ENCODE measurements around the gene PSMC5.
"Not testable (repeated sequence)": the region's sequence is repeated elsewhere in the genome, so short reads cannot be mapped to it uniquely, and the experiment has no call there.

Gene PSMC5

GRCh38 chr17:63871646-63872365 is 44.6 kb downstream of the PSMC5 start:
- DNase-seq (ENCODE audit: low read depth), result not testable (repeated sequence)

DNA sequence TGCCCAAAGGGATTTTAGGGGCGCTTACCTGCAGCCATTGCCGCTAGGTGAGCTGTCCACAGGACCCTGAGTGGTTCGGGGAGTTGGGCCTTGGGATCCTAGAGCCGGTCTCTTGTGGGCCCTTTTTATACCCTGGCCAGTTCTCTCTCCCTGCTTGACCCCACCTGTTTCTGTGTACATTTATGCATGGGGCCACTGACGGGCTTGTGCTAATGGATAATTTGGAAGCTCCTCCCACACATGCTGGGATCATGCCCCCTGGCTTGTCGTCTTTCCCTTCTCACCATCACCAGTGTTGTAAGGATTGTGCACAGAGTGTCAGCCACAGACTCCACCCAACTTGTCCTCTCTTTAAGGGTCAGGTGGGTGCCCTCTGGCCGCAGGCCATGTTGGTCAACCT is 46.3 kb downstream of the PSMC5 start, which contains the start of gene CSH2:
TSS of gene CSH2 (minus strand) at position 101 of the 400 bp plus-strand sequence. CDS start at position 38, 63 bp downstream.
- not testable (repeated sequence) for DNase-seq (ENCODE audit: low read depth)

- not testable (repeated sequence) for DNase-seq (ENCODE audit: low read depth)
These were observed 46.9 kb downstream of the PSMC5 start for GRCh38 chr17:63874061-63874626.

GRCh38 chr17:63874693-63875092 is 47.5 kb downstream of the PSMC5 start:
- not testable (repeated sequence) for DNase-seq (ENCODE audit: low read depth)

DNA sequence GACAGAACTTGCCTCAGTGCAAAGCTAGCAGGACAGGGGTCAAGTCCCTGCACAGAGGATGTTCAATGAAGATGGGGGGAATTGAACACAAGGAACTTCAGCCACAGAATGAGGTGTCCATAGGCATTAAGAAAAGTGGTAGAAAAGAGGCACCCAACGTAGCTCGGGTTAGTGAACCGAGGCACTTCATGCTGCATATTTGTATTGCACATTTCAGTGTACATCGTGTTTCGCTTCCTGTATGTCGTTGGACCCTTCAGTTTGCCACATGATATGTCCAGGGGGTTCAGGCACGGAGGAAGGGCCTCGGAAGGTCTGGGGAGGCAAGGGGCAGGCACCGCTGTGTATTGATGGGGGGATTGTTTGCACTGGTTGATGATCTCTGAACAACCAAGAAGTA is 51.2 kb downstream of the PSMC5 start:
- not testable (repeated sequence) for DNase-seq (ENCODE audit: low read depth)

DNA sequence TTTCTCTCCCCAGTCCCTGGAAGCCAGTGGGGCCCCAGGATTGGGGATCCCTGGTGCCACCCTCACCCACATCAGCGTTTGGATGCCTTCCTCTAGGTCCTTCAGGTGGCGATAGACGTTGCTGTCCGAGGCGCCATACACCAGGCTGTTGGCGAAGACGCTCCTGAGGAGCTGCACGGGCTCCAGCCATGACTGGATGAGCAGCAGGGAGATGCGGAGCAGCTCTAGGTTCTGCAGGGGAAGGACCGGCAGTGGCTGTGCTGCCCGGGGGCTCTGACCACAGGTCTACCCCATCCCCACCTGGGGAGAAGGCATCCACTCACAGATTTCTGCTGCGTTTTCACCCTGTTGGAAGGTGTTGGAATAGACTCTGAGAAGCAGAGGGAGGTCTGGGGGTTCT is 53.5 kb downstream of the PSMC5 start:
- DNase-seq (ENCODE audit: low read depth), result no peak

- not testable (repeated sequence) for DNase-seq (ENCODE audit: low read depth)
These were observed 54.1 kb downstream of the PSMC5 start for GRCh38 chr17:63881337-63881736.
